ENCODE data around the gene FAM174B. TPM values are rescaled to one million over a fixed set of nuclear protein-coding genes. Genes with fewer than 3 reads are reported as not detected.
A peak's percentile ranks its signal among the peaks of the same experiment; 100 is the strongest.

FAM174B gene
- total RNA-seq: 10 to 100 TPM in 5 of 9 donors, 1 to 10 TPM in 4; 3.7 to 14.3 (median 10.2) TPM
- polyA plus RNA-seq: 10 to 100 TPM in 1 of 3 donors, 1 to 10 TPM in 2; 7.7 to 16.4 (median 8.1) TPM
- long read RNA-seq, donor 1, partial matches to known transcripts: 34 of 37 reads
- long read RNA-seq, donor 1, other reads (novel, unspliced or antisense): 0 of 37 reads
- long read RNA-seq, donor 2: 0 reads
- long read RNA-seq, donor 3, partial matches to known transcripts: 5 of 5 reads
- long read RNA-seq, donor 3, other reads (novel, unspliced or antisense): 0 of 5 reads
- long read RNA-seq, donor 4, transcript FAM174B-201 (3 exons, 2,792 nt): major isoform, 6 of 7 reads
- long read RNA-seq, donor 4, partial matches to known transcripts: 0 of 7 reads
- long read RNA-seq, donor 4, other reads (novel, unspliced or antisense): 1 of 7 reads
- long read RNA-seq, donor 5, transcript FAM174B-201 (3 exons, 2,792 nt): major isoform, 7 of 15 reads
- long read RNA-seq, donor 5, partial matches to known transcripts: 1 of 15 reads
- long read RNA-seq, donor 5, other reads (novel, unspliced or antisense): 5 of 15 reads
- long read RNA-seq, donor 6, partial matches to known transcripts: 0 of 5 reads
- long read RNA-seq, donor 6, other reads (novel, unspliced or antisense): 3 of 5 reads
- long read RNA-seq, donor 7: 0 reads
- long read RNA-seq, donor 8, partial matches to known transcripts: 37 of 40 reads
- long read RNA-seq, donor 8, other reads (novel, unspliced or antisense): 0 of 40 reads
- long read RNA-seq, donor 9: 0 reads
- long read RNA-seq, donor 10: 0 reads

- Histone ChIP-seq H3K27ac (peak within 1 kb of the TSS in 1 of 5 donors; percentile 47), H3K9me3 (replicated peaks in 1 of 3) (no peaks in the 10 kb centered on the region), H3K36me3 (replicated peaks in 1 of 2) (no peaks in the 10 kb centered on the region), H3K4me1 (replicated peaks in 1 of 2) (no peaks in the 10 kb centered on the region), H3K4me3 (peak within 1 kb of the TSS in 2 of 4 donors; percentile 15 to 65), H3K27me3 (no peaks in the 10 kb centered on the region)
- WGBS, 4 donors: 1 to 3% (median 1%) methylated on average over 43 to 100 of the region's 100 CpGs
- DNase-seq: peak in 5 of 7 donors; percentile 32 to 62 (median 35)
- intact Hi-C loops (cut with DNase I): no loop called here
- TF ChIP-seq, protein P1, sequence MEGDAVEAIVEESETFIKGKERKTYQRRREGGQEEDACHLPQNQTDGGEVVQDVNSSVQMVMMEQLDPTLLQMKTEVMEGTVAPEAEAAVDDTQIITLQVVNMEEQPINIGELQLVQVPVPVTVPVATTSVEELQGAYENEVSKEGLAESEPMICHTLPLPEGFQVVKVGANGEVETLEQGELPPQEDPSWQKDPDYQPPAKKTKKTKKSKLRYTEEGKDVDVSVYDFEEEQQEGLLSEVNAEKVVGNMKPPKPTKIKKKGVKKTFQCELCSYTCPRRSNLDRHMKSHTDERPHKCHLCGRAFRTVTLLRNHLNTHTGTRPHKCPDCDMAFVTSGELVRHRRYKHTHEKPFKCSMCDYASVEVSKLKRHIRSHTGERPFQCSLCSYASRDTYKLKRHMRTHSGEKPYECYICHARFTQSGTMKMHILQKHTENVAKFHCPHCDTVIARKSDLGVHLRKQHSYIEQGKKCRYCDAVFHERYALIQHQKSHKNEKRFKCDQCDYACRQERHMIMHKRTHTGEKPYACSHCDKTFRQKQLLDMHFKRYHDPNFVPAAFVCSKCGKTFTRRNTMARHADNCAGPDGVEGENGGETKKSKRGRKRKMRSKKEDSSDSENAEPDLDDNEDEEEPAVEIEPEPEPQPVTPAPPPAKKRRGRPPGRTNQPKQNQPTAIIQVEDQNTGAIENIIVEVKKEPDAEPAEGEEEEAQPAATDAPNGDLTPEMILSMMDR (IDR thresholded peaks at IDR 0.05): no peak
- peak in 1 of 2 donors; percentile 14 for TF ChIP-seq POLR2A (IDR thresholded peaks at IDR 0.05)
Measured at GRCh38 chr15:92655178-92655995, at the start of gene FAM174B. FAM174B (minus strand) TSS chr15:92655775.

DNA sequence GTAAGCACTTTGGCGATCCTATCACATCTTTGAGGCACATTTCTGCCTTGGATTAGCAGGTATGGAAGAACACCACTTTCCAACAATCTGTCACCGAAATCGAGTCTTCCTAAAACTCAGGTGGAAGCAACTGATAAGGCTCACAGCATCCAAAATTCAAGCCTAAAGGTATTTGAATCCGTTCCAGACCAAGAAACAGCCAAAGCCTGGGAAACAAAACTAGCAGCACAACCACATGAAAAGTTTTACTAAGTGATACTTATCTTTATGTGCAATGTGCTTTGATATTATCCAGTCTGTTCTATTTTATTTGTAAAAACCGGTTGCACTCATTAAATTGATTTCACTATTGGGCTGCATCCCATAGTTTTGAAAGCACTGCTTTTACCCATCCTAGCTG is 40.5 kb upstream of the FAM174B start:
- intact Hi-C loops (cut with DNase I): no loop called here
- TF ChIP-seq POLR2A (IDR thresholded peaks at IDR 0.05): no peak
- TF ChIP-seq, protein P1 (IDR thresholded peaks at IDR 0.05): no peak
- H3K27ac ChIP-seq: no peak overlapping the region
- H3K4me1 ChIP-seq (replicated peaks in 1 of 2): no peaks in the 10 kb centered on the region
- H3K27me3 ChIP-seq: no peaks in the 10 kb centered on the region
- no peaks in the 10 kb centered on the region for H3K36me3 ChIP-seq (replicated peaks in 1 of 2)
- 80 to 86% (median 83%) methylated on average over 5 of the region's 5 CpGs for WGBS, 4 donors
- H3K4me3 ChIP-seq: no peak overlapping the region
- no peak for DNase-seq
- H3K9me3 ChIP-seq (replicated peaks in 1 of 3): no peaks in the 10 kb centered on the region

DNA sequence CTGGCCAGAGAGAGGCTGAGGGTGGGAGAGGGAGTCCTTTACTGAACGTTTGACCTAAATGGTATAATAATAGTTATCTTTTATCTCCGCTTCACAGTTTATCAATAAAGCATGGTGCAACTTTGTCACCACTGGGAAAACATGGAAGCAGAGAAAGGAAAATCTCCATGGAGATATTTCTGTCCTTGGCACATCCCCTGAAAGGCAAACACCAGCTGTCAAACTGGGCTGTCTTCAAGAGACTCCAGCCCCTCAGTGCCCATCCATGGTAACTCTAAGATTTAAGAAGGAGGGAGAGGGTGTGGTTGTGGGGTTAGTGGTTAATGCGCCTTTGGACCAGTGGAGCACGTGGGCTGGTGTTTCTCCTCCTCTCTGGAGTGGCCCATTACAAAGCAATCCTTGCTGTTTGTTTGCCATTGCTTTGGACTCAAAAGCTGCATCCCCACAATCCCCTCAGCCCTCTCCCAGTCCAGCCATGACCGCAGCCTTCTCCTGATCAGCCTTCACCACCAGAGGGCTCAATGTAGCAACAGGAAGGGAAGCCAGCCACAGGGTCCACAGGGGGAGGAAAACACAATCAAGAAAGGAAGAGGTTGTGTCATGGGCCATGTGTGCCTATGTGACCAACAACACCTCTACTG is 38.2 kb upstream of the FAM174B start:
- Histone ChIP-seq H3K27me3 (no peaks in the 10 kb centered on the region), H3K27ac (no peak overlapping the region), H3K9me3 (replicated peaks in 1 of 3) (no peaks in the 10 kb centered on the region), H3K36me3 (replicated peaks in 1 of 2) (no peaks in the 10 kb centered on the region), H3K4me1 (replicated peaks in 1 of 2) (no peaks in the 10 kb centered on the region), H3K4me3 (no peak overlapping the region)
- no peak for TF ChIP-seq POLR2A (IDR thresholded peaks at IDR 0.05)
- TF ChIP-seq, protein P1 (IDR thresholded peaks at IDR 0.05): peak in 3 of 6 experiments; percentile 10 to 36 (median 19)
- WGBS, 4 donors: 69 to 78% (median 72%) methylated on average over 5 of the region's 5 CpGs
- peak in 1 of 7 donors; percentile 13 for DNase-seq
- intact Hi-C loops (cut with DNase I): no loop called here

Data from adrenal gland (tissue), 19 donors.